Ishikawa (cell line): ENCODE data around the gene SLC24A1.

ENCODE experiments used
- CEBPB ChIP-seq: IDR thresholded peaks from 2 replicates; pipeline ENCODE4 v1.6.1; 2012
- CREB1 ChIP-seq: IDR thresholded peaks from 2 replicates; pipeline ENCODE4 v1.6.1; 2012; ENCODE audit warnings: low read depth
- EGR1 ChIP-seq: IDR thresholded peaks from 2 replicates; pipeline ENCODE4 v1.6.1; 2012
- FOXM1 ChIP-seq: IDR thresholded peaks from 2 replicates; pipeline ENCODE4 v1.6.1; 2012; ENCODE audit warnings: low read depth, borderline replicate concordance
- RAD21 ChIP-seq: IDR thresholded peaks from 2 replicates; pipeline ENCODE4 v1.6.1; 2012; ENCODE audit warnings: low read depth
- REST ChIP-seq: IDR thresholded peaks from 2 replicates; pipeline ENCODE4 v1.6.1; 2012; ENCODE audit warnings: low read depth, mild to moderate bottlenecking
- YY1 ChIP-seq: IDR thresholded peaks from 2 replicates; pipeline ENCODE4 v1.6.1; 2012; ENCODE audit warnings: low read depth
- ZBTB7A ChIP-seq: IDR thresholded peaks from 2 replicates; pipeline ENCODE4 v1.6.1; 2012; ENCODE audit warnings: low read depth

GRCh38 chr15:65603134-65603533, 18.6 kb upstream of the SLC24A1 start:
- no peak for TF ChIP-seq YY1
- no peak for TF ChIP-seq CEBPB
- TF ChIP-seq RAD21 = no peak
- TF ChIP-seq FOXM1 = no peak
- no peak for TF ChIP-seq REST
- no peak for TF ChIP-seq EGR1
- TF ChIP-seq ZBTB7A = no peak
- TF ChIP-seq CREB1 = no peak
